OCI-LY7 (cell line): ENCODE data around the gene HPSE2. TPM values are rescaled to one million over a fixed set of nuclear protein-coding genes. Genes with fewer than 3 reads are reported as not detected.

Source experiments
- BruUV-seq: library from RNA; stranded (reverse); fragments of 400-500 nt; replicated peaks from 2 replicates; lab custom pipeline; 2021; lab: Mats Ljungman, UMichigan
- CTCF ChIA-PET: fragments of 300-600 bp; sonication (Branson Sonifier 250); formaldehyde crosslinking; loops from one replicate; lab custom pipeline; 2022; ENCODE audit warnings: antibody characterized with exemption; ENCODE audit not compliant: unreplicated experiment; lab: Charles Lee
- POLR2A ChIA-PET: fragments of 300-600 bp; sonication (Branson Sonifier 250); formaldehyde crosslinking; loops from one replicate; lab custom pipeline; 2022; ENCODE audit warnings: antibody characterized with exemption; lab: Charles Lee
- DNase-seq: peaks from one replicate; pipeline ENCODE4 v3.0.0-alpha.2; 2015; ENCODE audit warnings: low spot score
- H2AFZ ChIP-seq: fragments of 200-600 bp; sonication (generic), shearing (Covaris generic); 2 replicates; pipeline ENCODE4 v1.6.1; 2014; ENCODE audit warnings: mild to moderate bottlenecking, antibody characterized with exemption, low read length, moderate library complexity
- H3K27ac ChIP-seq: fragments of 200-600 bp; sonication (generic); 2 replicates; pipeline ENCODE4 v1.5.1; 2014; ENCODE audit warnings: mixed run types, low read depth, mild to moderate bottlenecking, moderate library complexity, low read length, inconsistent platforms; ENCODE audit not compliant: poor library complexity, severe bottlenecking
- H3K36me3 ChIP-seq: fragments of 200-600 bp; sonication (generic); 2 replicates; pipeline ENCODE4 v1.6.1; 2014; ENCODE audit warnings: mild to moderate bottlenecking, antibody characterized with exemption, low read length, moderate library complexity, mixed read lengths; ENCODE audit not compliant: insufficient read depth
- H3K4me1 ChIP-seq: fragments of 200-600 bp; sonication (generic); 2 replicates; pipeline ENCODE4 v1.5.1; 2014; ENCODE audit warnings: mild to moderate bottlenecking, low read length; ENCODE audit not compliant: insufficient read depth, poor library complexity, severe bottlenecking
- H3K4me2 ChIP-seq: fragments of 200-600 bp; sonication (generic); 2 replicates; pipeline ENCODE4 v1.6.1; 2014; ENCODE audit warnings: mild to moderate bottlenecking, low read length
- H3K4me3 ChIP-seq: fragments of 200-600 bp; sonication (generic); 2 replicates; pipeline ENCODE4 v1.5.1; 2014; ENCODE audit warnings: mild to moderate bottlenecking, low read depth, low read length; ENCODE audit not compliant: poor library complexity, severe bottlenecking
- H3K79me2 ChIP-seq: fragments of 200-600 bp; sonication (generic); 2 replicates; pipeline ENCODE4 v1.6.1; 2016; ENCODE audit warnings: low read depth, mild to moderate bottlenecking, low read length, moderate library complexity, mixed read lengths; ENCODE audit not compliant: insufficient read depth
- H3K9me2 ChIP-seq: fragments of 200-600 bp; sonication (generic); 2 replicates; pipeline ENCODE4 v1.6.1; 2016; ENCODE audit warnings: mild to moderate bottlenecking, low read length, mixed read lengths; ENCODE audit not compliant: insufficient read depth
- H3K9me3 ChIP-seq: fragments of 200-600 bp; sonication (generic); 2 replicates; pipeline ENCODE4 v1.6.1; 2014; ENCODE audit warnings: mild to moderate bottlenecking, mixed run types, low read length, mixed read lengths
- H4K20me1 ChIP-seq: fragments of 200-600 bp; sonication (generic); 2 replicates; pipeline ENCODE4 v1.6.1; 2014; ENCODE audit warnings: mild to moderate bottlenecking, antibody characterized with exemption, low read length, moderate library complexity, mixed read lengths; ENCODE audit not compliant: insufficient read depth
- EZH2phosphoT487 ChIP-seq: fragments of 200-600 bp; sonication (generic); IDR thresholded peaks from 2 replicates; pipeline ENCODE4 v1.6.1; 2018; ENCODE audit warnings: low read depth, borderline replicate concordance, mild to moderate bottlenecking, mixed run types, antibody characterized with exemption, low read length, moderate library complexity, mixed read lengths
- intact Hi-C: fragments of 100-400 bp; cut with micrococcal nuclease; formaldehyde crosslinking; loops from one replicate; pipeline ENCODE4 v1.10.0; 2022; ENCODE audit not compliant: unreplicated experiment
- total RNA-seq, 2 experiments: library from RNA; depleted of rRNA in 1 of 2; stranded (reverse); fragments of >200 nt in 1 of 2; shearing (Covaris generic) in 1 of 2; gene quantifications; 2 replicates each; pipeline ENCODE4 v1.2.3, GENCODE V29; 2014 to 2022
- TF ChIP-seq, protein P1 (sequence below): fragments of 200-600 bp; sonication (generic); conservative IDR thresholded peaks from 2 replicates; pipeline ENCODE4 v1.5.1; 2014; ENCODE audit warnings: mild to moderate bottlenecking, antibody characterized with exemption, low read length, moderate library complexity, mixed read lengths

HPSE2 gene
- total RNA-seq, 2 experiments from 2014 or later, result not detected

DNA sequence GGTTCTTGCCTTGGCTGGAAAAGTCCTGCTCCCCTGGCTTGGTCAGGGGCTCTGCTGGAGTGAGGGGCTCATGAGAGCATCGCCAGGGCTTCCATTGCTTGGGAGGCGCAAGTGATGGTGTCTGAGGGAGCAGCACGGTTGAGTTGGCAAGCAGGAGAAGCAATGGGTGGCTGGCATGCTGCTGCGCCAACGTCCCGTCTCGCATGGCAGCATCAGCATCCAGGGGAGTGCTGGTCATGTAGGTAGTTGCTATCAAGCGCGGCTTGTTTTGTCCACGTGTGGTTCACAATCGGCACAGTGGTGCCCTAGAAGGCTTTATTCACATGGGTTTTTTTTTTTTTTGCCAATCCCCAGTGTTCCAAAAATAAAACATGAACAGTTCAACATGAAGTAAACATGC, 824.5 kb downstream of the HPSE2 start:
- BruUV-seq, result no TSS peak
- H3K4me1 ChIP-seq, result no peaks in the 10 kb centered on the region
- no peak overlapping the region for H3K4me2 ChIP-seq
- intact Hi-C loops, result no loop called here
- no peaks in the 10 kb centered on the region for H3K9me2 ChIP-seq
- ChIA-PET CTCF (interaction anchor here (1.1 kb wide), 1 partner anchor 14 kb away, joined by 3 read pairs; no protein-coding TSS in a partner anchor), POLR2A (interaction anchor here (1.7 kb wide), 1 partner anchor 20 kb away, joined by 4 read pairs; no protein-coding TSS in a partner anchor)
- H3K9me3 ChIP-seq, result no peaks in the 10 kb centered on the region
- no peaks in the 10 kb centered on the region for H3K79me2 ChIP-seq
- no peak overlapping the region for H3K27ac ChIP-seq
- no peaks in the 10 kb centered on the region for H3K36me3 ChIP-seq
- H3K4me3 ChIP-seq, result no peak overlapping the region
- TF ChIP-seq EZH2phosphoT487, result no peak
- TF ChIP-seq, protein P1, sequence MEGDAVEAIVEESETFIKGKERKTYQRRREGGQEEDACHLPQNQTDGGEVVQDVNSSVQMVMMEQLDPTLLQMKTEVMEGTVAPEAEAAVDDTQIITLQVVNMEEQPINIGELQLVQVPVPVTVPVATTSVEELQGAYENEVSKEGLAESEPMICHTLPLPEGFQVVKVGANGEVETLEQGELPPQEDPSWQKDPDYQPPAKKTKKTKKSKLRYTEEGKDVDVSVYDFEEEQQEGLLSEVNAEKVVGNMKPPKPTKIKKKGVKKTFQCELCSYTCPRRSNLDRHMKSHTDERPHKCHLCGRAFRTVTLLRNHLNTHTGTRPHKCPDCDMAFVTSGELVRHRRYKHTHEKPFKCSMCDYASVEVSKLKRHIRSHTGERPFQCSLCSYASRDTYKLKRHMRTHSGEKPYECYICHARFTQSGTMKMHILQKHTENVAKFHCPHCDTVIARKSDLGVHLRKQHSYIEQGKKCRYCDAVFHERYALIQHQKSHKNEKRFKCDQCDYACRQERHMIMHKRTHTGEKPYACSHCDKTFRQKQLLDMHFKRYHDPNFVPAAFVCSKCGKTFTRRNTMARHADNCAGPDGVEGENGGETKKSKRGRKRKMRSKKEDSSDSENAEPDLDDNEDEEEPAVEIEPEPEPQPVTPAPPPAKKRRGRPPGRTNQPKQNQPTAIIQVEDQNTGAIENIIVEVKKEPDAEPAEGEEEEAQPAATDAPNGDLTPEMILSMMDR, result no peak
- no peak overlapping the region for H2AFZ ChIP-seq
- no peak for DNase-seq
- no peaks in the 10 kb centered on the region for H4K20me1 ChIP-seq

DNA sequence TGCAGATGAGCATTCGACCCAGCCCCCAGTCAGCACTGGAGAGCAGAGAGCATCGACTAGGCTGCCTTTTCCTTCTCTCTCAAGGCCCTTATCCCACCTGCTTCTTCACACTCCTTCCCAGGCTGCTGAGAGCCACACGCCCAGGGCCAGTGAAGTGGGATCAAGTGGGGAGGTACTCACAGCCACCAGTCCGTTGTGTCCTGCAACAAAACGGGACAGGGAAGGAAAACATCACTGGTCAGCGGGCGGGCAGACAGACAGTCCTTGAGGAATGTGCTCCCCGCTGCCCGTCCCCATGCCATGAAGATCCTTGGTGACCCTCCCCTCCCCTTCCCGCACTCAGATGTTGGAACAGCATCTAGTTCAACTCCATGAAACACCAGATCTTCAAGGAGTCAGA, 824.9 kb downstream of the HPSE2 start:
- H3K9me2 ChIP-seq, result no peaks in the 10 kb centered on the region
- H4K20me1 ChIP-seq, result no peaks in the 10 kb centered on the region
- no peaks in the 10 kb centered on the region for H3K9me3 ChIP-seq
- no peak overlapping the region for H2AFZ ChIP-seq
- H3K36me3 ChIP-seq, result no peaks in the 10 kb centered on the region
- TF ChIP-seq, protein P1, result no peak
- no peak for TF ChIP-seq EZH2phosphoT487
- no peaks in the 10 kb centered on the region for H3K79me2 ChIP-seq
- no peak for DNase-seq
- no peak overlapping the region for H3K4me2 ChIP-seq
- H3K4me3 ChIP-seq, result no peak overlapping the region
- no peaks in the 10 kb centered on the region for H3K4me1 ChIP-seq
- ChIA-PET POLR2A (no interaction called here), CTCF (no interaction called here)
- intact Hi-C loops, result no loop called here
- no peak overlapping the region for H3K27ac ChIP-seq
- BruUV-seq, result no TSS peak

DNA sequence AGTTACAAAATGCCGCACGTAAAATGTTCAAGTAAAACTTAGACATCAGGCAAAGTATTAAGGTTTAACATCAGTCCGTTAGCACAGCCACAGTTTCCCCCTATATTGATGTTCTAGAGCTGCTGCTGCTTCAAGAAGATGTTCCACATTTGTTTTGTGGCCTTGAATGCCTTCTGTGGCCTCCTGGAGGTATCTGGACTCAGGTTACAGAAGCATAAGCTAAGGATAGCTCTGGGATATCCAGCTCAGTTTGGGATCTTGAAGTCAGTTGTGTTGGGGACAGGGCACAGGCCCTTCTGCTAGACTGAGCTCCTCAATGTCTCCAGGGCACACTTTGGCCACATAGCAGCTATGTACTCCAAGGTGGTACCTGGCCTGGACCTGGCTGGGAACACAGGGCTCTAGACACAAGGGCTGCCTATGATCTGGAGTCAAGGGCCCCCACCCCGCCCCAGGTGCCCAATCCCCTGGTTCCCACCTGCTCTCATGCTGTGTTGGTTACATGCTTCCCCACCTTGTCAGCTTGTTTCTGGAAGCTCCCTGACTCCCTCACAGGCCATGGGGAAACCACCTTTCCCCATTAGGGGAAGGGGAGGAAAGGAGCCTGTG, 825.4 kb downstream of the HPSE2 start:
- no TSS peak for BruUV-seq
- Histone ChIP-seq H3K9me3 (no peaks in the 10 kb centered on the region), H3K36me3 (no peaks in the 10 kb centered on the region), H3K4me1 (no peaks in the 10 kb centered on the region), H4K20me1 (no peaks in the 10 kb centered on the region), H3K27ac (no peak overlapping the region), H3K4me2 (no peak overlapping the region), H3K79me2 (no peaks in the 10 kb centered on the region), H3K9me2 (no peaks in the 10 kb centered on the region), H2AFZ (no peak overlapping the region), H3K4me3 (no peak overlapping the region)
- no peak for DNase-seq
- intact Hi-C loops, result no loop called here
- TF ChIP-seq EZH2phosphoT487, result no peak
- TF ChIP-seq, protein P1, result no peak
- ChIA-PET POLR2A (no interaction called here), CTCF (no interaction called here)
